ENCODE results near the gene RB1. TPM values are rescaled to one million over a fixed set of nuclear protein-coding genes. Genes with fewer than 3 reads are reported as not detected.

RB1 gene
- total RNA-seq, 1 experiment from 2014 or later, result 36.7 TPM

DNA sequence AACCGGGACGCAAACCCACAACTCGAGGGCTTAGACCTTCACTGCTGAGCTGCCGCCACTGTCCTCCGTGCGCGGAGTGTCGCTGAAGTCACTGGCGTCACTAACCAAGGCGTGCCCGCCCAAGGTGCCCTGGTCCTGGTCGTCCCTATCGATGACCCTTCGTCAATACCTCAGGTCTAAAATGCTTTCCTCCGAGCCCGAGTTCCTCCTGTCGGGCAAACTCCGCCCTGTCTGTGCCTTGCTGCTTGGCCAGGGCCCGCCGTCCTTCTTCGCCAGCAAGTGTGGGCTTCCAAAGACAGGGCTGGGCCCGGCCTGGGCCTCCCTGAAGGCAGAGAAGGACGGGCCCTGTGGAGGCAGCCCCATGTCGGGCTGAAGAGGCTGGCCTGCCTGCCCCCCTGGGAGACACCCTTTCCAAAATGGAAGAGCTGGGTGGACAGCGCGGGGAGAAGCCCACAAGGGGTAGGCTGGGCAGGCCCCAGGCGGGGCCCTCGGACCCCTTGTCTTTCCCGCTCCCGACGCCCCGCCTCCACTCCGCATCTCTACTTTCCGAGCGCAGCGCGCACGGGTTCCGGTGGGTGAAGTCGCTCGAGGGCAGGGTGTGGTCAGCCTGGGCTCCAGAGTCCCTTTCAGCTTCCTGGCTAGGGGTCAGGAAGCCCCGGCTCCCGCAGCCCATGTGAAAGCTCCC is 13.4 kb downstream of the RB1 start (continued):
- no peak for TF ChIP-seq ZNF274 (IDR thresholded peaks at IDR 0.05; ENCODE audit: low read depth, low read length)

DNA sequence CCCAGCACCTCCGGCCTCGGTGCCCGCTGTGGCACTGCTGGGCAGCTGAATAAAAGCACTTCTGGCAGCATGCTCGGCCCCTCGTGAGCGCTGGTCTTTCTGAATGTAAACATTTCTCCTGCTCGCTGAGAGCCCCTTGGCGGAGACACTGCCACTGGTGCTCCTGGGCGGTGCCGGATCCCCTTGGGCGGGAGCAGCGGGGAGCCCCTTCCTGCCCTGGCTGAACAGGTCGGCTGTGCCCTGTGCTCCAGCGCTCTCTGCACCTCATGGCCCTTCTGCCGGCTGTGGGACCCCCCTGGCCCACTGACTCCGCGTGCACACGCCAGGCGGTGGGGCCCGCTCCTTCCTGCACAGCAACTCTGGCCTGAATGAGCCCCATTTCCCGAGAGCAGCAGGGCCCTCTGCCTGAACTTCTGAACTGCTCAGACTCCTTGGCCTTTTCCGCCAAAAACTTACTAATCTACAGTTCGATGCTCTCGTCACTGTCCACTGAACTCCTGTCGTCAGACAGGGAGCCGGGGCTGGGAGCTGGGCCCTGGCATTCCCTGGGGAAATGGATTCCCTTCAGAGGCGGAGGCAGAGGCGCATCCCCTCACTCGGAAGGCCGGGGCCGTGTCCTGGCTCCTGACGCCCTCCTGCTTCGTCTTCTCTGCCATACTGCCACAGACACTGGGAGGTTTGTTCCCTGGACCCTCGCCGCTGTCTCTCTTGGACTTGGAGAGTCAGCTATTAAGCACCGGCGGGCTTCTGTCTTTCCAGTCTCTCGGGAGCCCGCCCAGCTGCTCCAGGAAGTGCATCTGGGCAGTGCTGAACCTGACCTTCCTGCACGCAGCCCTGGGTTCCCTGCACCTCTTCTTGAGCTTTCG is 14.2 kb downstream of the RB1 start:
- intact Hi-C loops (cut with micrococcal nuclease), result no loop called here
- no peak for ATAC-seq
- TF ChIP-seq, protein P1, sequence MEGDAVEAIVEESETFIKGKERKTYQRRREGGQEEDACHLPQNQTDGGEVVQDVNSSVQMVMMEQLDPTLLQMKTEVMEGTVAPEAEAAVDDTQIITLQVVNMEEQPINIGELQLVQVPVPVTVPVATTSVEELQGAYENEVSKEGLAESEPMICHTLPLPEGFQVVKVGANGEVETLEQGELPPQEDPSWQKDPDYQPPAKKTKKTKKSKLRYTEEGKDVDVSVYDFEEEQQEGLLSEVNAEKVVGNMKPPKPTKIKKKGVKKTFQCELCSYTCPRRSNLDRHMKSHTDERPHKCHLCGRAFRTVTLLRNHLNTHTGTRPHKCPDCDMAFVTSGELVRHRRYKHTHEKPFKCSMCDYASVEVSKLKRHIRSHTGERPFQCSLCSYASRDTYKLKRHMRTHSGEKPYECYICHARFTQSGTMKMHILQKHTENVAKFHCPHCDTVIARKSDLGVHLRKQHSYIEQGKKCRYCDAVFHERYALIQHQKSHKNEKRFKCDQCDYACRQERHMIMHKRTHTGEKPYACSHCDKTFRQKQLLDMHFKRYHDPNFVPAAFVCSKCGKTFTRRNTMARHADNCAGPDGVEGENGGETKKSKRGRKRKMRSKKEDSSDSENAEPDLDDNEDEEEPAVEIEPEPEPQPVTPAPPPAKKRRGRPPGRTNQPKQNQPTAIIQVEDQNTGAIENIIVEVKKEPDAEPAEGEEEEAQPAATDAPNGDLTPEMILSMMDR (IDR thresholded peaks at IDR 0.05 in 2 of 3, conservative IDR thresholded peaks at IDR 0.05 in 1 of 3; ENCODE audit: borderline replicate concordance in 1 of 3, insufficient read depth in 1 of 3, low read depth in 2 of 3, low read length in 2 of 3), result no peak
- TF ChIP-seq RAD21 (IDR thresholded peaks at IDR 0.05; ENCODE audit: low read depth) (no peak), ZFX (IDR thresholded peaks at IDR 0.05) (no peak), CBX3 (IDR thresholded peaks at IDR 0.05; ENCODE audit: low read depth) (no peak), POLR2AphosphoS5 (IDR thresholded peaks at IDR 0.05; ENCODE audit: low read depth, low read length) (no peak)
- BruUV-seq (replicated peaks), result no TSS peak
- no peak overlapping the region for H2AFZ ChIP-seq (ENCODE audit: low read depth, low read length, poor library complexity, severe bottlenecking)
- H3K79me2 ChIP-seq (ENCODE audit: insufficient read depth, low read length), result peaks cover 8% of the 10 kb centered on the region; the same call in 1 of the 2 replicates
- H3K27ac ChIP-seq (ENCODE audit: low read depth, low read length), result no peak overlapping the region
- POLR2A ChIA-PET, result no interaction called here
- no peaks in the 10 kb centered on the region for H3K9me3 ChIP-seq (ENCODE audit: control insufficient read depth in 1 of 2, insufficient read depth in 1 of 2, low read depth in 1 of 2, low read length in 2 of 2)
- H3K9me2 ChIP-seq (ENCODE audit: insufficient read depth), result no peaks in the 10 kb centered on the region
- RAD21 ChIA-PET (ENCODE audit: low non-redundant PET in 1 of 2, low total read pairs in 2 of 2, uncharacterized antibody in 2 of 2, unreplicated experiment in 2 of 2), result no interaction called here
- no peak for DNase-seq (ENCODE audit: low read depth, low spot score)
- H3K4me2 ChIP-seq (ENCODE audit: low read length), result no peak overlapping the region
- no peaks in the 10 kb centered on the region for H4K20me1 ChIP-seq (ENCODE audit: insufficient read depth)
- CTCF ChIA-PET, result no interaction called here
- H3K4me1 ChIP-seq (ENCODE audit: control insufficient read depth in 1 of 2, insufficient read depth in 2 of 2, low read length in 2 of 2), result no peaks in the 10 kb centered on the region
- H3K36me3 ChIP-seq (ENCODE audit: control insufficient read depth in 1 of 2, insufficient read depth in 2 of 2, low read length in 2 of 2), result no peaks in the 10 kb centered on the region
- no peak overlapping the region for H3K9ac ChIP-seq (ENCODE audit: low read length)
- H3K27me3 ChIP-seq (ENCODE audit: insufficient read depth, low read length), result no peaks in the 10 kb centered on the region
- no peak overlapping the region for H3K4me3 ChIP-seq (replicated peaks in 1 of 2; ENCODE audit: low read depth in 1 of 2, low read length in 2 of 2)
